ENCODE data around the gene HDAC4.

GRCh38 chr2:239278361-239278760 lies 122.5 kb downstream of the HDAC4 start:
- TF ChIP-seq TARDBP (IDR thresholded peaks at IDR 0.05) (no peak), SP1 (IDR thresholded peaks at IDR 0.05) (no peak), LEF1 (IDR thresholded peaks at IDR 0.05; ENCODE audit: borderline replicate concordance) (no peak), L3MBTL2 (conservative IDR thresholded peaks at IDR 0.05) (no peak), ARNT (IDR thresholded peaks at IDR 0.05) (no peak), NFRKB (IDR thresholded peaks at IDR 0.05) (no peak)

All from HEK293T (cell line).